Measurements from ENCODE around the gene MXI1. TPM values are rescaled to one million over a fixed set of nuclear protein-coding genes. Genes with fewer than 3 reads are reported as not detected.
A peak's percentile ranks its signal among the peaks of the same experiment; 100 is the strongest.

Gene MXI1
- total RNA-seq, 1 donor from 2014 or later = 48.1 TPM

DNA sequence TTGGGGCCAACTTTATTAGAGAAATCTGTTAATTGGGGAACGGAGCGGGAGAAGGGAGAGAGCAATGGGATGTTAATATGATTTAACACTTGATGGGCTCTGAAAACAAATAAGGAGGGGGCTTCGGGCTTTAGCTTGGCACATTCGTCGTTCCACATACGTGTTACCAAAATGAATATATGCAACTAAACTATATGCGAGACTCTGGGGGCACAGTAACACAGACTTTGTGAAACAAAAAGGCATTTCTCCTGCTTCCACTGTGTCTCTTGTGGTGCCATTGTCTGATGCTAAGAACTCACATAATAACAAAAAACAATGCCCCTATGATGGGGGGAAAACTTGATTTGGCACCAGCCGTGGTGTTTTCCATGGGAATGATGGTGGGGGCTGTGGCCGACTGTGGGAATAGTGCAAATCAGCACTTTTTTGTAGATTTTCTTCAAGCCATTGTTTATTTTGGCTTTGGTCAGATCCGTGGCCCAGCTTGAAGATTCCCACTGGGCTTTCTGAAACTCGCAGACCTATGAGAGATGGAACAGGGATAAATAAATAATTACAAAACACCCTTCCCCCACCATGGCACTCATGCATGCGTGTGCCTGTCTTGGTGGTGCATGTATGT is 2.2 kb upstream of the MXI1 start:
- DNase-seq = no peak
- TF ChIP-seq, protein P1, sequence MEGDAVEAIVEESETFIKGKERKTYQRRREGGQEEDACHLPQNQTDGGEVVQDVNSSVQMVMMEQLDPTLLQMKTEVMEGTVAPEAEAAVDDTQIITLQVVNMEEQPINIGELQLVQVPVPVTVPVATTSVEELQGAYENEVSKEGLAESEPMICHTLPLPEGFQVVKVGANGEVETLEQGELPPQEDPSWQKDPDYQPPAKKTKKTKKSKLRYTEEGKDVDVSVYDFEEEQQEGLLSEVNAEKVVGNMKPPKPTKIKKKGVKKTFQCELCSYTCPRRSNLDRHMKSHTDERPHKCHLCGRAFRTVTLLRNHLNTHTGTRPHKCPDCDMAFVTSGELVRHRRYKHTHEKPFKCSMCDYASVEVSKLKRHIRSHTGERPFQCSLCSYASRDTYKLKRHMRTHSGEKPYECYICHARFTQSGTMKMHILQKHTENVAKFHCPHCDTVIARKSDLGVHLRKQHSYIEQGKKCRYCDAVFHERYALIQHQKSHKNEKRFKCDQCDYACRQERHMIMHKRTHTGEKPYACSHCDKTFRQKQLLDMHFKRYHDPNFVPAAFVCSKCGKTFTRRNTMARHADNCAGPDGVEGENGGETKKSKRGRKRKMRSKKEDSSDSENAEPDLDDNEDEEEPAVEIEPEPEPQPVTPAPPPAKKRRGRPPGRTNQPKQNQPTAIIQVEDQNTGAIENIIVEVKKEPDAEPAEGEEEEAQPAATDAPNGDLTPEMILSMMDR (IDR thresholded peaks at IDR 0.05; ENCODE audit: partially characterized antibody, unreplicated experiment) = no peak
- Mint-ChIP-seq H3K4me1 (ENCODE audit: low read depth, unreplicated experiment) (peaks cover 3% of the 10 kb centered on the region), H3K4me3 (ENCODE audit: unreplicated experiment) (no peak overlapping the region), H3K9me3 (ENCODE audit: unreplicated experiment) (peaks cover 16% of the 10 kb centered on the region), H3K36me3 (ENCODE audit: unreplicated experiment) (no peaks in the 10 kb centered on the region), H3K27ac (ENCODE audit: unreplicated experiment) (no peak overlapping the region), H3K27me3 (ENCODE audit: unreplicated experiment) (peaks cover 19% of the 10 kb centered on the region)

DNA sequence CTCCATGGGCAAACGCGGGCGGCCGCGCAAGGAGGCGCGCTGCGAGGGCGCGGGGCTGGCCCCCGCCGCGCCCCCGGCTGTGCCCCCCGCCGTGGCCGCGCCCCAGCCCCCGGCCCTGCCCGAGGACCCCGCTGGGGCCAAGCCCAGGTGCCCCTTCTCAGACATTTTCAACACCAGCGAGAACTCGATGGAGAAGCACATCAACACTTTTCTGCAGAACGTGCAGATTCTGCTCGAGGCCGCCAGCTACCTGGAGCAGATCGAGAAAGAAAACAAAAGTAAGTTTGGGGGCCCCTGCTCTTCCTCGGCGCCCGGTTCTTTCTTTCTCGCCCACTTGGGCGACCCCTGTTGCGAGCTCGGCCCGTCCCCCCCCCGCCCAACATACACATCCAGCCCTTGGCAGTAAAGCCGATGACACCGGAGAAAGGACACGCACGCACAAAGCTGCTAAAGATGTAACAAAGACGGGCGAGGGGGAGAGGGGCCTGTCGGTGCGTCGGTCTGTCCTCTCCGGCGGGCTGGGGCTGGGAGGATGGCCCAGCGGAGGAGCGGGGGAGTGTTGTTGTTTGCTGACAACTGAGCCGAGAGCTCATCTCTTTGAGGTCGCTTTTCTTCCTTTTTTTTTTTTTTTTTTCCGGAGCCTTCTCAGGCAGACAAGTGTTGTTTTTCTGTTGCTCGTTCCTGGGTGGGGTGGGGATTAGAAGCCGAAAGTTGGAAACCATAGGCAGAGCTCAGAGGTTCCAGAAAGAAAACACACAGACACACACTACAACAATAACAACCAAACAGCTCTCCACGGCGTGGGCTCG is 604 bp downstream of the MXI1 start:
- Mint-ChIP-seq H3K27ac (ENCODE audit: unreplicated experiment) (peak overlapping the region; percentile 94), H3K36me3 (ENCODE audit: unreplicated experiment) (no peaks in the 10 kb centered on the region), H3K9me3 (ENCODE audit: unreplicated experiment) (peaks cover 24% of the 10 kb centered on the region), H3K4me3 (ENCODE audit: unreplicated experiment) (peak overlapping the region; percentile 97), H3K4me1 (ENCODE audit: low read depth, unreplicated experiment) (peaks cover 16% of the 10 kb centered on the region), H3K27me3 (ENCODE audit: unreplicated experiment) (peaks cover 30% of the 10 kb centered on the region)
- TF ChIP-seq, protein P1 (IDR thresholded peaks at IDR 0.05; ENCODE audit: partially characterized antibody, unreplicated experiment) = no peak
- peak; percentile 61 for DNase-seq

DNA sequence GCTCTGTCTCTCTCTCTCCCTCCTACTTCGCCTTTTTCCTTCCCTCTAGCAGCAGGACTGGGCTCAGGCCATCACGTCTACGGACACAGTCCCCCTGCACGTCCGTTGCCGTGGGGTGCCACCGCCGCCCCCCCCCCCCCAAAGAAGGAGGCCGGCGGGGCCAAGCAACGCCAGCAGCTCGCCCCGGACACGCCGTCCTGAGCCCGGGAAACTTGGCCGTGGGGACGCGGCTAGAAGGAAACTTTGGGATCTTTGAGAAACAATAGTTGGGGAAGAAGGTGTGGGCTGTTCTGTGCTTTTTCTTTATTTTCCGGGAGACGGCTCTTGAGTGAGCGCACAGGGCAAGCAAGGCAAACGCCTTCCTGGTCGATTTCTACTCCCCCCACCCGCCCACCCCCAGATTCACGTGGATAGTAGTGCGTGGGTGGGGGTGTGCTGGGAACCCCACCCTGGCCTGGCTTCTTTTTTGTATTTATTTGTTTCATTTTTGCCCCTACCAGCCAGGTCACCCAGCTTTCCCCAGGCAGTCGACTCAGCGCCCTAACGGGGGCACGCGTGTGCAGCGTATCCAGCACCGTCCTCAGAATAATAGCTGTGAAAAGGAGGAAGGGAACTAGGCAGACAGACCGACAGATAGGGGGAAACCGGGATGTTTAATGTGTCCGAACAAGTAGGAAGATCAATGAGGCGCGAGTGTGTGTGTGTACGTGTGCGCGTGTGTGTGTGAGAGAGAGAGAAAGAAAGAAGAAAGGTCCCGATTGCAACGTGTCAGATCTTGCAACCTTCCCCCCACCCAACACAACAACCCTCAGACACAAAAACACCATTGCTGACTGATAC is 1.4 kb downstream of the MXI1 start:
- Mint-ChIP-seq H3K36me3 (ENCODE audit: unreplicated experiment) (no peaks in the 10 kb centered on the region), H3K27ac (ENCODE audit: unreplicated experiment) (peak overlapping the region; percentile 94), H3K9me3 (ENCODE audit: unreplicated experiment) (peaks cover 24% of the 10 kb centered on the region), H3K4me3 (ENCODE audit: unreplicated experiment) (peak overlapping the region; percentile 97), H3K27me3 (ENCODE audit: unreplicated experiment) (peaks cover 30% of the 10 kb centered on the region), H3K4me1 (ENCODE audit: low read depth, unreplicated experiment) (peaks cover 18% of the 10 kb centered on the region)
- DNase-seq = peak; percentile 37
- TF ChIP-seq, protein P1 (IDR thresholded peaks at IDR 0.05; ENCODE audit: partially characterized antibody, unreplicated experiment) = no peak

DNA sequence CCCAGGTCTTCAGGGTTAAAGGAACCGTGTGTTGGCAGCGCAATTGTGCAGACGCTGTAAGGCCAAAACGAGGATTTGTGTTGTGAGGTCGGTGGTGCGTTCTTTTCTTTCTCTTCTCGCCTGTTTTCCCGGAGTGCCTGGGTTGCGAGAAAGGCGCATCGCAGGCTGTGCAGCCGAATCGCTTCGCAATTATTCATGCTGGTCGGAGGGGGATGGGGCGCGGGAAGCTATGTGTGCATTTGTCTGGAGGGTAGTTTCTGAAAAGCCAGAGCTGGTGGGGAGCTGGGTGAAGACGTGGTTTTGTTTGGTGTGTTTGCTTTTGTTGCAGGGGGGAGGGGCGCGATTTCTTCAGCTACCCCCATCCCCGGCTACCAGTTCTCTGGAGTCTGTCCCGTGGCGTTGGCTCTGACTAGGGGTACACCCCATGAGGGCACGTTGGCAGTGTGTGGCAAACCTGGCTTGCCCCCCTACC is 2.1 kb downstream of the MXI1 start:
- H3K27ac Mint-ChIP-seq (ENCODE audit: unreplicated experiment) = peak overlapping the region; percentile 90

More for the DNA sequence above, 2.1 kb downstream of the MXI1 start:
- Mint-ChIP-seq H3K4me3 (ENCODE audit: unreplicated experiment) (peak overlapping the region; percentile 97), H3K9me3 (ENCODE audit: unreplicated experiment) (peaks cover 23% of the 10 kb centered on the region), H3K4me1 (ENCODE audit: low read depth, unreplicated experiment) (peaks cover 18% of the 10 kb centered on the region), H3K27me3 (ENCODE audit: unreplicated experiment) (peaks cover 27% of the 10 kb centered on the region), H3K36me3 (ENCODE audit: unreplicated experiment) (no peaks in the 10 kb centered on the region)
- TF ChIP-seq, protein P1 (IDR thresholded peaks at IDR 0.05; ENCODE audit: partially characterized antibody, unreplicated experiment) = no peak
- DNase-seq = peak; percentile 70

Data from glutamatergic neuron (in vitro differentiated cells).